AG04449 (cell line): ENCODE results near the gene NTRK3.

ENCODE experiments used
- CTCF ChIA-PET: fragments of 350-600 bp; formaldehyde crosslinking; extraction: SDS; loops from one replicate; lab custom pipeline; 2021; ENCODE audit warnings: antibody characterized with exemption; lab: Yijun Ruan, JAX
- POLR2A ChIA-PET: fragments of 400-600, 350-600 bp; formaldehyde crosslinking; extraction: SDS; loops from one replicate; lab custom pipeline; 2020; ENCODE audit warnings: antibody characterized with exemption, inconsistent platforms; lab: Yijun Ruan, JAX
- DNase-seq: peaks from one replicate; pipeline ENCODE4 v3.0.0-alpha.2; 2010; ENCODE audit warnings: low read depth, low spot score
- H3K4me3 ChIP-seq: 2 replicates; pipeline ENCODE4 v1.5.1; 2011; ENCODE audit warnings: low read depth, mild to moderate bottlenecking, control low read depth, low read length
- CTCF ChIP-seq: IDR thresholded peaks from one replicate; pipeline ENCODE4 v1.5.1; 2011; ENCODE audit warnings: mild to moderate bottlenecking, moderate library complexity, low read length, control low read depth, inconsistent platforms; ENCODE audit not compliant: insufficient read depth; ENCODE audit errors: missing control alignments

The NTRK3 gene

GRCh38 chr15:87816016-87816415 lies 440.5 kb downstream of the NTRK3 start:
- ChIA-PET CTCF (interaction anchor here (1.0 kb wide), 1 partner anchor 241 kb away, joined by 3 read pairs; no protein-coding TSS in a partner anchor), POLR2A (interaction anchor here (1.4 kb wide), 1 partner anchor 59 kb away, joined by 3 read pairs; no protein-coding TSS in a partner anchor)
- H3K4me3 ChIP-seq = no peak overlapping the region
- TF ChIP-seq CTCF = no peak
- peak; percentile 12 for DNase-seq
